ENCODE measurements around the gene TBX3. TPM values are rescaled to one million over a fixed set of nuclear protein-coding genes. Genes with fewer than 3 reads are reported as not detected.

Gene TBX3
- total and polyA plus RNA-seq, 2 donors (not counting 3 experiments of a cell fraction or from before 2014, with no cell fraction given): 0.52 to 2.0 TPM

DNA sequence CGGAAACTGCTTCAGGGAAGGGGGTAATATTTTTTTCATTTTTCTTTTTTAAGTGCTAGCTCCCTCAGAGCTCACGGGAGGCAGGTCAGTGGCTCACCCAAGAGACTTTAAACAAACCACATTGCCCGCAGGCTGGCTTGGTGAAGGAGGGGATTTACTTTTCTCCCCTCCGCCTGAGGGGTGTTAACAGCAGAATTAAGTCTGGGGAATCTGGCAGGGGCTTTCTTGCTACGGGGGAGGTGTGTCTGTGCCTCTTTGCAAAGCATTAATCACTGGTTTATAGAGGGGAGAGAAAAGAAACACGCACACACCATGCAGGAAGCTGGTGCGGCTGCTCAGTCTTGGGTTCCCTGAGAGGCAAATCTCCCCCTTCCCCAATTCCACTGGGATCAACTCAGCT lies 26.2 kb upstream of the TBX3 start:
- no TSS peak for BruUV-seq (replicated peaks)
- Histone ChIP-seq H3K9ac (replicated peaks; ENCODE audit: extremely low read depth, insufficient read depth, low read length) (no peak overlapping the region), H3K9me3 (replicated peaks; ENCODE audit: control insufficient read depth, insufficient read depth, low read length) (no peaks in the 10 kb centered on the region), H3K79me2 (ENCODE audit: control insufficient read depth, insufficient read depth, low read length) (no peaks in the 10 kb centered on the region), H4K20me1 (replicated peaks; ENCODE audit: control insufficient read depth, extremely low read depth, insufficient read depth, low read length) (no peaks in the 10 kb centered on the region), H2AFZ (ENCODE audit: low read depth, low read length) (no peak overlapping the region), H3K4me1 (ENCODE audit: control insufficient read depth, extremely low read depth, insufficient read depth, low read length) (no peaks in the 10 kb centered on the region), H3K27me3 (ENCODE audit: control insufficient read depth in 2 of 2, insufficient read depth in 2 of 2, low read length in 2 of 2) (no peaks in the 10 kb centered on the region), H3K4me3 (replicated peaks in 1 of 3; ENCODE audit: insufficient read depth in 1 of 3, low read depth in 1 of 3, low read length in 3 of 3) (no peak overlapping the region), H3K27ac (ENCODE audit: insufficient read depth, low read depth, low read length) (no peak overlapping the region), H3K36me3 (ENCODE audit: control insufficient read depth in 2 of 2, extremely low read depth in 1 of 2, insufficient read depth in 2 of 2, low read length in 2 of 2) (no peaks in the 10 kb centered on the region), H3K4me2 (ENCODE audit: insufficient read depth, low read length) (no peak overlapping the region), H3K9me1 (replicated peaks; ENCODE audit: control insufficient read depth, extremely low read depth, insufficient read depth, low read length) (no peaks in the 10 kb centered on the region)
- ChIA-PET POLR2A (no interaction called here), CTCF (interaction anchor here (0.5 kb wide), 1 partner anchor 658 kb away, joined by 3 read pairs; no protein-coding TSS in a partner anchor)
- dilution Hi-C loops (cut with MboI; ENCODE audit: extremely low pct_ligation_motif_present, low sequenced_read_pairs) (no loop called here), intact Hi-C loops (cut with micrococcal nuclease) (no loop called here)
- FAIRE-seq (no peak), DNase-seq (ENCODE audit: low read depth, low spot score) (no peak)
- TF ChIP-seq JUN (IDR thresholded peaks at IDR 0.05; ENCODE audit: borderline replicate concordance, insufficient read depth, insufficient read length, low read depth) (no peak), MAX (IDR thresholded peaks at IDR 0.05; ENCODE audit: insufficient read depth, insufficient read length) (no peak), POLR2AphosphoS5 (IDR thresholded peaks at IDR 0.05; ENCODE audit: insufficient read depth, low read depth, low read length) (no peak)
- TF ChIP-seq, protein P1, sequence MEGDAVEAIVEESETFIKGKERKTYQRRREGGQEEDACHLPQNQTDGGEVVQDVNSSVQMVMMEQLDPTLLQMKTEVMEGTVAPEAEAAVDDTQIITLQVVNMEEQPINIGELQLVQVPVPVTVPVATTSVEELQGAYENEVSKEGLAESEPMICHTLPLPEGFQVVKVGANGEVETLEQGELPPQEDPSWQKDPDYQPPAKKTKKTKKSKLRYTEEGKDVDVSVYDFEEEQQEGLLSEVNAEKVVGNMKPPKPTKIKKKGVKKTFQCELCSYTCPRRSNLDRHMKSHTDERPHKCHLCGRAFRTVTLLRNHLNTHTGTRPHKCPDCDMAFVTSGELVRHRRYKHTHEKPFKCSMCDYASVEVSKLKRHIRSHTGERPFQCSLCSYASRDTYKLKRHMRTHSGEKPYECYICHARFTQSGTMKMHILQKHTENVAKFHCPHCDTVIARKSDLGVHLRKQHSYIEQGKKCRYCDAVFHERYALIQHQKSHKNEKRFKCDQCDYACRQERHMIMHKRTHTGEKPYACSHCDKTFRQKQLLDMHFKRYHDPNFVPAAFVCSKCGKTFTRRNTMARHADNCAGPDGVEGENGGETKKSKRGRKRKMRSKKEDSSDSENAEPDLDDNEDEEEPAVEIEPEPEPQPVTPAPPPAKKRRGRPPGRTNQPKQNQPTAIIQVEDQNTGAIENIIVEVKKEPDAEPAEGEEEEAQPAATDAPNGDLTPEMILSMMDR (IDR thresholded peaks at IDR 0.05; ENCODE audit: extremely low read depth in 1 of 2, insufficient read depth in 1 of 2, low read depth in 1 of 2, low read length in 2 of 2): no peak

DNA sequence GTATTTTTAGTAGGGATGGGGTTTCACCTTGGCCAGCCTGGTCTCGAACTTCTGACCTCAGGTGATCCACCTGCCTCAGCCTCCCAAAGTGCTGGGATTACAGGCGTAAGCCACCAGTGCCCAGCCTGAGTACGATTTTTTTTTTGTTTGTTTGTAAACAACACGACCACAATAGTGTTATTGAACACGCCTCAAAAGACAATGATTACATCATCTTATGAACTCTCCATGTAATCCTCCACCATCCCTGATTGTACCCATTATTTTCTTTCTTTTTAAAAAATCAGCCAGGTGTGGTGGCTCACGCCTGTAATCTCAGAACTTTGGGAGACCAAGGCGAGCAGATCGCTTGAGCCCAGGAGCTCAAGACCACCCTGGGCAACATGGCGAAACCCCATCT lies 25.1 kb upstream of the TBX3 start:
- intact Hi-C loops (cut with micrococcal nuclease) (no loop called here), dilution Hi-C loops (cut with MboI; ENCODE audit: extremely low pct_ligation_motif_present, low sequenced_read_pairs) (no loop called here)
- Histone ChIP-seq H3K27ac (ENCODE audit: insufficient read depth, low read depth, low read length) (no peak overlapping the region), H3K4me3 (replicated peaks in 1 of 3; ENCODE audit: insufficient read depth in 1 of 3, low read depth in 1 of 3, low read length in 3 of 3) (no peak overlapping the region), H3K27me3 (ENCODE audit: control insufficient read depth in 2 of 2, insufficient read depth in 2 of 2, low read length in 2 of 2) (no peaks in the 10 kb centered on the region), H3K9me3 (replicated peaks; ENCODE audit: control insufficient read depth, insufficient read depth, low read length) (no peaks in the 10 kb centered on the region), H3K9ac (replicated peaks; ENCODE audit: extremely low read depth, insufficient read depth, low read length) (no peak overlapping the region), H2AFZ (ENCODE audit: low read depth, low read length) (no peak overlapping the region), H3K79me2 (ENCODE audit: control insufficient read depth, insufficient read depth, low read length) (no peaks in the 10 kb centered on the region), H3K36me3 (ENCODE audit: control insufficient read depth in 2 of 2, extremely low read depth in 1 of 2, insufficient read depth in 2 of 2, low read length in 2 of 2) (no peaks in the 10 kb centered on the region), H3K9me1 (replicated peaks; ENCODE audit: control insufficient read depth, extremely low read depth, insufficient read depth, low read length) (no peaks in the 10 kb centered on the region), H4K20me1 (replicated peaks; ENCODE audit: control insufficient read depth, extremely low read depth, insufficient read depth, low read length) (no peaks in the 10 kb centered on the region), H3K4me1 (ENCODE audit: control insufficient read depth, extremely low read depth, insufficient read depth, low read length) (no peaks in the 10 kb centered on the region), H3K4me2 (ENCODE audit: insufficient read depth, low read length) (no peak overlapping the region)
- TF ChIP-seq POLR2A (IDR thresholded peaks at IDR 0.05; ENCODE audit: low read depth, low read length) (no peak), MAX (IDR thresholded peaks at IDR 0.05; ENCODE audit: insufficient read depth, insufficient read length) (no peak), EZH2 (IDR thresholded peaks at IDR 0.05; ENCODE audit: borderline replicate concordance, low read depth, low read length, severe bottlenecking) (no peak), GATA2 (IDR thresholded peaks at IDR 0.05; ENCODE audit: insufficient read depth, insufficient read length, low read depth, low read length) (no peak), POLR2AphosphoS5 (IDR thresholded peaks at IDR 0.05; ENCODE audit: insufficient read depth, low read depth, low read length) (no peak), JUN (IDR thresholded peaks at IDR 0.05; ENCODE audit: borderline replicate concordance, insufficient read depth, insufficient read length, low read depth) (no peak), FOS (IDR thresholded peaks at IDR 0.05; ENCODE audit: borderline replicate concordance, insufficient read depth, low read length) (no peak), MYC (IDR thresholded peaks at IDR 0.05; ENCODE audit: low read depth, low read length) (no peak)
- TF ChIP-seq, protein P1 (IDR thresholded peaks at IDR 0.05; ENCODE audit: extremely low read depth in 1 of 2, insufficient read depth in 1 of 2, low read depth in 1 of 2, low read length in 2 of 2): no peak
- FAIRE-seq (no peak), DNase-seq (ENCODE audit: low read depth, low spot score) (no peak)
- CTCF ChIA-PET: no interaction called here
- no TSS peak for BruUV-seq (replicated peaks)
- POLR2A ChIA-PET: no interaction called here

Measured in endothelial cell of umbilical vein (primary cell).